NCI-H2227 treated with DMSO at 0.1 percent for 48 hours (cell line): Measurements from ENCODE around the gene SYNJ1.
A peak's percentile ranks its signal among the peaks of the same experiment; 100 is the strongest.
"Not testable (repeated sequence)": the region's sequence is repeated elsewhere in the genome, so short reads cannot be mapped to it uniquely, and the experiment has no call there.

ENCODE experiments used
- DNase-seq: peaks from one replicate; lab custom pipeline; 2025; lab: John Stamatoyannopoulos, UW

Gene SYNJ1

DNA sequence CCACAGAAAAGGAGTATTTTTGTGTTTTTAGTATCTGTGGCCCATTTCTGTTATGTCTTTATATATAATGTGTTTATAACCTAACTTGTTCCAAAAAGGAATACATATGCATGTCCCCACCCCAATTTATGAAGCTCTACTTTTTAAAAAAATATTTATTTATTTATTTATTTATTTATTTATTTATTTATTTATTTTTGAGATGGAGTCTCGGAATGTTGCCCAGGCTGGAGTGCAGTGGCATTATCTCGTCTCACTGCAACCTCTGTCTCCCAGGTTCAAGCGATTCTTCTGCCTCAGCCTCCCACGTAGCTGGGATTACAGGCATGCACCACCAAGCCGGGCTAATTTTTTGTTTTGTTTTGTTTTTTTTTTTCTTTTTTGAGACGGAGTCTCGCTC lies 32.3 kb downstream of the SYNJ1 start:
- DNase-seq = not testable (repeated sequence)

DNA sequence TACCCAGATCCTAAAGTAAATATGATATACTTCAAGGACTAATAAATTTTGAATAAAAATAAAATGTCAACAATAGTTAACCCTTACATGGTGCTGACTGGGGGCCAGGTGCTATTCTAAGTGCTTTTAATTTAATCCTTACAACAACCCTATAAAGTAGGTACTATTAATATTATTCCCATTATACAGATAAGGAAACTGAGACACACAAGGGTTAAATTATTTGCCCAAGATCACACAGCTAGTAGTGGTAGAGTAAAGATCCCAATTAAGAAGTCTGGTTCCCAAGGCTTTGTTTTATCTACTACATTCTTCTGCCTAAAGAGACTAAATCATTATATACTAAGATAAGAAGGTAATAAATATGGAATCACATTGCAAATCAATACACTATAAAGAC lies 34.2 kb downstream of the SYNJ1 start:
- no peak for DNase-seq

DNA sequence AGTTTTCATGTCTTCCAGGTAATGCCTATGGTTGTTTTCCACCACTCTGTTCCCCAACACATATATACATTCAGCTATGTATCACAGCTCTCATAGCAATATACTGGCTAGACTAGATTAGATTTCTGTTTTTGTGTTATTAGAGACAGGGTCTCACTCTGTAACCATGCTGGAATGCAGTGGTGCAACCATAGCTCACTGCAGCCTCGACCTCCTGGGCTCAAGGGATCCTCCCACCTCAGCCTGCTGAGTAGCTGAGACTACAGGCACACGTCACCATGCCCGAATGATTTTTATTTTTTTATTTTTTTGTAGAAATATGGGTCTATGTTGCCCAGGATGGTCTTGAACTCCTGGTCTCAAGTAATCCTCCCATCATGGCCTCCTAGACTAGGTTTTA lies 37.7 kb downstream of the SYNJ1 start:
- no peak for DNase-seq

DNA sequence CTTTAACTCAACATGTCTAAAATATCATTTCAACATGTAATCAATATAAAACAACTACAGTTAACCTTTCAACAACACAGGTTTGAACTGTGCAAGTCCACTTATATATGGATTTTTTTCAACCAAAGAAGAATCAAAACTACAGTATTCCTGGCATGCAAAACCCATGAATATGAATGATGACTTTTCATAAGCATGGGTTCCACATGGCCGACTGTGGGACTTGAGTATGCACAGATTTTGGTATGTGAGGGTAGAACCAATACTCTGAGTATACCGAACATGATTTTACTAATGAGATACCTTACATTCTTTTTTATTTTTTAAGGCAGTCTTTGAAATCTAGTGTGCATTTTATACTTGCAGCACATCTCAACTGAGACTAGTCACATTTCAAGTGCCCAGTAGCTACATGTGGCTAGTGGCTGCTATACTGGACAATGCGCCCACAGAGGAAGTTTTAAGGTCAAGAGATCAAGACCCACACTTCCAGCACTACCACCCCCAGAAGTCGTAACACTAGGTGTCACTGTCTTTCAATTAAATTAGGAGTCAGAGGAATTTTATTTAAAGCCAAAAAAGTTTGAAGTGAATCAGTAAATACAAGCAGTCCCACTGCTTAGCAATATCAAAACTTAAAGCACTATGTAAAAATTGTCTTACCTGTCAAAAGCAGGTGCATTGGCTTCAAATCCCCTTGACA lies 40.0 kb downstream of the SYNJ1 start:
- DNase-seq = no peak

DNA sequence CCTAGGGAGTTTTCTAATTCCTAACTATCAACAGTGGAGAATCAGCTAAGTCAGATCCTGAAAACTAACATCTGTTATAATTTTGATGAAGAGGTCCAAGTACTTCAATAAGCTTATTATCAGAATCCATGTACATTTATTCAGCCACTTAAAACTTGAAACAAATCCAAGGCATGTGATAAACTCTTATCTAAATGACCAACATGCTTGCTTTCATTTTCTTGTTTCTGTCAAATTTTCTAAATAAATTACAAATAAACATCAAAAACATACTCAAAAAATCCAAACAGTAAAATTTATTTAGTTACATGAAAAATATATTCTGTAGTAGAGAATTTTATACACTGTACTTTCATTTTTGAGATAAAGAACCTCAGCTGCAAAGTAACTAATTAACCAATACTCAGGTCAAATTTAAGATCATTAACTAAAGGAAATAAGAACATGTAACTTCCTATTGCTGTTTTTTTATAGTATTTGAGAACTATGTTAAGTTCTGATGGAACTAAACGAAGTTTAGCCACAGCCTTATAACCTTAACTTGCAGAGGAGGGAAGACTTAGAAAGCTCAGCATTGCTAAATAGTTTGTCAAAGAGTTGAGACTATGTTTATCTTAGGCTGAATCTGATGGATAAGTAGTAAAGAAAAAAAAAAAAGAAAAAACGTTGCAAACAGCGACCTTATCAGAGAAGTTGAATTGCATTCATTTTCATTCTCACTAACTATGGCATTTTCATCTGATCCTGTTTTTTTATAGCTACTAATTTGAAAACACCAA lies 44.9 kb downstream of the SYNJ1 start:
- no peak for DNase-seq

DNA sequence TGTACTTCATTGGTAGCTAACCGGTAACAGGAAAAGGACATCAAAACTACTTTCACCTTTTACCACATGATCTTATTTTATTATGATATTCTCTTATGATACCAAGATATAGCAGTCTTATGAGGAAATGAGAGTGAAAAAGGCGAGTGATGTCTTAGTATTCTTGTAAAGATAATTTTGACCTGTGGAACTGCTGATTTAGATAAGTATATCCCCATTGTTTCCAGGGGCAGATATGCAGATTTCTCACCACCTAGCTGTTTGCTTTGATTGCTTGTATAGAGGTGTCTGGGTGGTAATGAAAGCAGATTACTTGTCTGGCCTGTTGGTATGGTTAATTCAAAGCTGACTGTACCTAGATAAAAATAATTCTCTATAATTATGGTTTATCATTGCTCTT lies 53.1 kb downstream of the SYNJ1 start:
- DNase-seq = no peak

DNA sequence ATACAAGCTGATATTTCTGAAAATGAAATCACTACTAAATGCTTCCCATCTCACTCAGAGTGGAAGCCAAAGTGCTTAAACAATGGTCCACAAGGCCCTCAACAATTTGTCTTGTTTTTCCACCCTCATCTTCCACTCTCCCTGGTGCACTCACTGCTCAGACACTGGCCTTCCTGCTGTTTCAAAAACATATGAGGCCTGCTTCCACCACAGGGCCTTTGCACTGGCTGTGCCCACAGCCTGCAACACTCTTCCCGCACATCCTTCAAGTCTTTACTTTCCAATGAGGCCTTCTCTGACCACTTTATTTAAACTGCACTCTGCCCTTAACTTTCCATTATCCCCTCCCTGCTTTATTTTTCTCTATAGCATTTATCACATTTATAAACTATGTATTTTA lies 53.8 kb downstream of the SYNJ1 start:
- DNase-seq = no peak

DNA sequence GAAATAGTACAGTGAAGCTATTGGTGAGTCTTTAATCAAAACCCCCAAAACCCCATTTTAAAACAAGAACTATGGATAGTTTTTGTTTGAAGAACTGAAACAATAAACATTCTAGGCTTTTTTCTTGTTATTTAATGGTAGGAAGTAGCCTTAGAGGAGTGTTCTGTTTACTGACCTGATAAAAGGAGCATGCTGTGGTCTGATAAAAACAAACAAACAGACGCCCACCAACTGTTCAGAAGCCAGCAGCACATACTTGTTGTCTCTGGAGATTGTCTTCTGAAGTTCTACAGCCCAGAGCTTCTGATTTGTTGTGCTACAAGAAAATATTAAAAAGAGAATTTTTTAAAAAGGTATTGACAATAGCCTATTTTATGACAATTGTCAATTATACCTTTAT lies 61.6 kb downstream of the SYNJ1 start:
- DNase-seq = no peak

DNA sequence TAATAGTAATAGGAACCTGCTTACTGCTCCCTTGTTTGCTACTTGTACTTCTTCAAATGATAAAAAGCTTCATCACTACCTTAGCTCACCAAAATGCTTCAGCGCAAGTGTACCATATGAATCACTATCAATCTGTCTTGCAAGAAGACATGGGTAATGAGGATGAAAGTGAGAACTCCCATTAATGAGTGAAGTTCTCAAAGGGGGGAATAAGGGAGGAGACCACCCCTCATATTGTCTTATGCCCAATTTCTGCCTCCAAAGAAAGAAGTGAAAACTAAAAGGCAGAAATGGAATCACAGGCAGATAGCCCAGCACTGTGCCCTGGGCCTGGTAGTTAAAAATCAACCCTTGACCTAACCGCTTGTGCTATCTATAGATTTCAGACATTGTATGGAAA lies 63.7 kb downstream of the SYNJ1 start:
- DNase-seq = not testable (repeated sequence)

DNA sequence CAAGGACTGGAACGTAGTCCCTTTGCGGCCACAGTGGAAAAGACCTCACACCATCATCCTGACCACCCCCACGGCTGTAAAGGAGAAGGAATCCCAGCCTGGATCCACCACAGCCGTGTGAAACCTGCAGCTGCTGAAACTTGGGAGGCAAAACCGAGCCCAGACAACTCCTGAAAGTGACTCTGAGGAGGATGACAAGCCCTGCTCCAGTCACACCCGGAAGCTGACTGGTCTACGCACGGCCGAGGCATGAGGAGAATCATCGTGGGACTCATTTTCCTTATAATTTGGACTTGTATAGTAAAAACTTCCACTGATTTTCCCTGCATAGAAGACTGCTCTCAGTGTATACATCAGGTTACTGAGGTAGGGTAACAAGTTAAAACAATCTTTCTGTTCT lies 65.8 kb downstream of the SYNJ1 start:
- DNase-seq = not testable (repeated sequence)

DNA sequence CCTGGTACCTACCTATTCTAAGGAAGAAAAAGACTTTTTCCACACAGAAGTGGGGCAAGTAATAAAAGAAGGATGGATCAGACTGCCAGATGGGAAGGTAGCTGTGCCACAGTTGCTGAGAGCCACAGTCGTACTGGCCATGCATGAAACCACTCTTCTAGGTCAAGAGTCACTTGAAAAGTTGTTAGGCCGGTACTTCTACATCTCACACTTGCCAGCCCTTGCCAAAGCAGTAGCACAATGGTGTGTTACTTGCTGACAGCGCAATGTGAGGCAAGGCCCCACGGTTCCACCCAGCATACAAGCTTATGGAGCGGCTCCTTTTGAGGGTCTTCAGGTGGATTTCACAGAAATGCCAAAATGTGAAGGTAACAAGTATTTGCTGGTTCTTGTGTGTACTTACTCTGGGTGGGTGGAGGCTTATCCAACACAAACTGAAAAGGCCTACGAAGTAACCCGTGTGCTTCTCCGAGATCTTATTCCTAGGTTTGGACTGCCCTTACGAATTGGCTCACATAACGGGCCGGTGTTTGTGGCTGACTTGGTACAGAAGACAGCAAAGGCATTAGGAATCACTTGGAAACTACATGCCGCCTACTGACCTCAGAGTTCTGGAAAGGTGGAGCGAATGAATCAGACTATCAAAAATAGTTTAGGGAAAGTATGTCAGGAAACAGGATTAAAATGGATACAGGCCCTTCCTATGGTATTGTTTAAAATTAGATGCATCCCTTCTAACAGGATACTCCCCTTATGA lies 66.6 kb downstream of the SYNJ1 start:
- not testable (repeated sequence) for DNase-seq

DNA sequence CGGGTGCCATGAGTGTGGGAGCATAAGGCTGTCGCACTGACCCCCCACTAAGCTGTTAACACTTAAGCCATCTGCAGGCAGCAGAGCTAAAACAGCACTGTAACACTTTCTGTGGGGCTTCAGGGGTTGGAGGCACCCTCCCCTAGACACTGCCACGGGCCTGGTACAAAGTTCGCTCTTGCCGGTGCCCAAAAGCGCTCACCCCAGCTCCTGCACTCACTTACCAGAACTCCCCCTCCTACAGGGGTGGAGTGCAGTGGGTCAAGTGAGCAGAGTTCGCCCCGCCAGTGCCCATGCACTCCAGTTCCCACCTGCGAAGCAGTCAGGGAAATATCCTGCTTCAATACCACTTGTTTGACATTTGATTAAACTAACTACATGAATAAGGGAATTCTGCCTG lies 69.3 kb downstream of the SYNJ1 start:
- DNase-seq = no peak

DNA sequence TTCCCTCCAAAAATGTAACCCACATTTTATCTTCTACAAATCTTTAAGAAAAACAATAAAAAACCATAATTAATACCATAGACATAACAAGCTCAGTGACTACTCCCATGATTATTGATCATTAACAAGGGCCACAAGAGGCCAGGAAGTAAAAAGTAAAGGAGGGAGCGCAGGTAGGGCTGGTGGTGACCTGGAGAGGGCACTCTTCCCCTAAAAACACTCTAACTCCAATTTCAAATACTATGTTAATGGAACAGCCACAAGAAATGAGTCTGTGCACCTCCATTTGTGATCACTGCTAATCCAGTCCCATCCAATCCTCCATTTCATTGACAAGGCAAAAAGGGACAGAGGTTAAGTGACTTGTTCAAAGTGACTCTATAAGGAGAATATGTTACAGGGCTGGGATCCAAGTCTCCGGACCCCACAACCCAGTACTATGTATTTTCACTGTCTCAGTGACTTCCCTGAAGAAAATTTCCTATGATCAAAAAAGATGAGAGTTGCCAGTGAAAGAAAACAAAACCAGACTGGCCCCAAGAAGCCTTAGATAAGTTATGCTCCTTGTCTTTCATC lies 74.4 kb downstream of the SYNJ1 start:
- DNase-seq = peak; percentile 0

DNA sequence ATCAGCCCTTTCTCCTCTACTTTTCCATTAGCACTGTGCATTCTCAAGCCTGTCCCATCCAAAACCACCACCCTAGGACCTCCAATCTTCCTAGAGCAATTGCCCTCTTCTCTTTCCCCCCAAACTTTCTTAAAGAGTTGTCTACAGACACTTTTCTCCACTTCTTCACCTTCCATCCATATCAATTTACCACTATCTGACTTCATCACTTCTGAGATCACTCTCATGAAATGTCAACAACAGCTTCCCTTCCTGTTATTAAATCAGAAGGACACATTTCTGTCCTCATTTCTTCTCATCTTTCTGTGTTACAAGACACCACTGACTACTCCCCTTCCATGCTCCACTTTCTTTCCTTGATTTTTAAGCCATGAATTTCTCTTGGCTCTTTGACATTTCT lies 79.6 kb downstream of the SYNJ1 start:
- DNase-seq = no peak

DNA sequence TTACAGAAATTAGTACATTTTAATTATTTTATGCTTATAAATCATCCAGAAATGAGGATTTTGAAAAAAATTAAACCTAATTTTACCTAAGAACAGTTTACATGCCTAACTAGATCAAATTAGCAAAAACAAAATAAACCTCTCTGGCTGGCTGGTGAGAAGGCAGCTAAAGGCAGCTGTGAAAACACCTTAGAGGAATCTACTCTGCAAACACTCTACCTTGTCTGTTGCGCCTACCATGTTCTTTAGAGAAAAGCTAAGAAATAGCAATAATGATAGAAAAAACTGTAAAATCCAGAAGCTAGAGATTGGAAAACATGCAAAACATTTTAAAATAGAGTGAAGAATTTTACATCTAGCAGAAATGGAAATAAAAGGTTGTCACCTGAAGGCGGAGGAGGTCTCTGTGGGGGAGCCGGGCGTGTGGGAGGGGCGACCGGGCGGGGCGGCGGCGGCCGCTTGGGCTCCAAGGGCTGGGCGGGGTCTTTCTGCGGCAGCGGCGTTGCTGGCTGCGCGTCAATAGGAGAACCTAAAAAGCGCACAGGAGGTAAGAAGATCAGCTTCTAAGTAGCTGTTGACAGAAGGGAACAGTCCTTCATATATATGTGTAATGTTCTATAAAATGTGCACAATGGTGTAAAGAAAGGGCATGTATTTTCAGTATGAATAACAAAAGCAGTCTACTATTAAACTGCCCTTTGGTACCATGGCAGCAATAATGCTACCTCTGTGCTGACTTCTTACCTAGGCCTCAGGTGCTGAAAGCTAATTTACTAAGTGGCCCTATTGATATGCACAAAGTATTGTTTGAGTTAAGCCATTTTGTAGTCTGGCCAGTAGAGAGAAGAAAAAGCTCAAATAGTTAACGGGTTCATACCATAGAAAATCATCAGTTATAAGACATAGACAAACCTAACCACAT lies 82.3 kb downstream of the SYNJ1 start:
- peak; percentile 30 for DNase-seq

DNA sequence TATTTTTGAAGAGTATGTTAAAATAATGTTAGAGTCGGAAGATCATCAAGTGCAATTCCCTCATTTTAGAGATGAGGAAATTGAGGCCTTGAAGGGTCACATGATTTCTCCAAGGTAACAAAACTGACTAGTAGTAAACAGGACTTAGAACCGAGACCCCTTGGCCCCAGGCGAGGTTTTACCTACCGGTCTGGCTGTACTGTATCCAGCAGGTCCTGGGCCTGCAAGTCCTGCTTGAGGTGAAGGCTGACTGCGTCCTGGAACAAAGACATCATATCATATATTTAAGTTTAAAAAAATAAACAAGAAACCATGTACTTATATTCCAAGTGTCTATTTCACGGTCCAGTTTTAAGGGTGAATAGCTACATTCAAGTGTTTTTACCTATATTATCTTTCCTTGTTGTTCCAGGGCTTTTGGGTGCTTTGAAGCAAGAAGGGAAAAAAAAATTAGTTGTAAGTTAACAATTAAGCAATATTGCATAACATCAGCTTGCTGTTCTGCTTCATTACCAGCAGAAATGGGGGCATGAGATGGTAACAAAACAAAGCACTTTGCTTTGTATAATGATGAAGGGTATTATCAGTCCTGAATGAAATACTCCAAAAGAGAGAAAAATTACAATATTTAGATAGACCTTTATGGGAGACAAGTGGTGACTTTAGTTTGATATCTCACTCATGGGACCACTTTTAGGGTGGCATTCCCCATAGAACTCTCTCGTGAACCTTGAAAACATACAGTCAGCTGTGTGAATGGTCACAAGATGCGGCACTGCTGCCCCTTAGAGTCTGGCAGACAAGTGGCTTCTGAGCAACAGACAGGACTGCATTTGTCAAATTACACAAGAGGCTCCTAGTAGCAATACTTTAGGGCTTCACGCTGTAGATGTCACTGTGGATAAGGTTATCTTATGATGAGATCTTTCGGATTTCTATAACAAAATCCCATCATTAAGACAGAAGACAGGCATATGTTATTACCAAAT lies 85.8 kb downstream of the SYNJ1 start:
- DNase-seq = no peak

DNA sequence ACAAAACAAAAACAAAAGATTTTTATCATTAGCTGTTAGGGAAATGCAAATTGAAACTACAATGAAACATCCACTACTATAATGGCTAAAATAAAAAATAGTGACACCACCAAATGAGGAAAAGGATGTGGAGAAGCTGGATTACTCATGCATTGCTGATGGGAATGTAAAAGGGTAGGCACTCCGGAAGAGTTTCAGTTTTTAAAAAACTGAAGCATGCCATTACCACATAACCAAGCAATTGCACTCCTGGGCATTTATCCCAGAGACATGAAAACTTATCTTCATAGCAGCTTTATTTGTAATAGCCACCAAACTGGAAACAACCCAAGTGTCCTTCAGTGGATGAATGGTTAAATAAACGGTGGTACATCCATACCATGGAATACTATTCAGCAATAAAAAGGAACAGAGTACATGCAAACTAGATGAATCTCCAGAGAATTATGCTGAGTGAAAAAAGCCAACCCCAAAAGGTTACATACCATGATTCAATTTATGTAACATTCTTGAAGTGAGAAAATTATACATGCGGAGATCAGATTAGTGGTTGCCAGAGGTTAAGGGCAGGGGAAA lies 101.1 kb downstream of the SYNJ1 start:
- no peak for DNase-seq

DNA sequence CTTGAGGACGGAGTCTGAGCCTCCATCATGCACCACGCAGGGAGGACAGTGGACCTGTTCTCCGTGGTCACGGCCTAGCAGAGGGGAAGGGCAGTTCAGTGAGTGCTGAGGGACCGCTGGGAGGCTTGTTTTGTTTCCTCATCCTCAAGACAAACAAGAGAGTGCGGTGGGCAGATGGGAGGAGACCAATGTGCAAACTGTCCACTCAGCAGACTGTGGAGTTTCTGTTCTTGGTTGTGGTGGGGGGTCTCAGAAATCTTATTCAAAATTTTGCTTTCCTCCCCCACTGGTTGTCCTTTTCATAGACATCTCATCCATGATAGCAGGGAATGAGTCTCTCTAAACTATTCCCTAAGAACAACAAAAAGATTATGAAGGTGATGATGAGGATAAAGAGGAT lies 109.6 kb downstream of the SYNJ1 start:
- DNase-seq = not testable (repeated sequence)

DNA sequence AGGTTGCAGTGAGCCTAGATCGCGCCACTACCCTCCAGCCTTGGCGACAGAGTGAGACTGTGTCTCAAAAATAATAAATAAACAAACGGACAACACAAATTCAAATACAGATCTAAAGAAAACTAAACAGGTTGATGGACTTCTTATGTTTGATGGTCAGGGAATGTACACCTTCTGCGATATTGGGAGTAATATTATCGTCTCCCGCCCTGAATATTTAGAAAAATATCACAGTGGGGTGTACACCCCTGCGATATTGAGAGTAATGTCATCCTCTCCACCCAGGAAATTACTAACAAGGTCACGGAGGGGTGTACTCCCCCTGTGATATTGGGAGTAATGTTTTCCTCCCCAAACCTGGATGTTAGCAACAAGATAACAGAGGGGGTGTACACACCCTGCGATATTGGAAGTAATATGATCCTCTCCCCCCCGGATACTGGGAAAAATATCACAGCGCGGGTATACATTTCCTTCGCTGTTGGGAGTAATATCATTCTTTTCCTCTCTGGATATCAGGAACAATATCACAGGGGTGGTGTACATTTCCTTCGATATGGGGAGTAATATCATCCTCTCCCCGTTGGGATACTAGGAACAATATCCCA lies 114.3 kb downstream of the SYNJ1 start:
- DNase-seq = no peak

DNA sequence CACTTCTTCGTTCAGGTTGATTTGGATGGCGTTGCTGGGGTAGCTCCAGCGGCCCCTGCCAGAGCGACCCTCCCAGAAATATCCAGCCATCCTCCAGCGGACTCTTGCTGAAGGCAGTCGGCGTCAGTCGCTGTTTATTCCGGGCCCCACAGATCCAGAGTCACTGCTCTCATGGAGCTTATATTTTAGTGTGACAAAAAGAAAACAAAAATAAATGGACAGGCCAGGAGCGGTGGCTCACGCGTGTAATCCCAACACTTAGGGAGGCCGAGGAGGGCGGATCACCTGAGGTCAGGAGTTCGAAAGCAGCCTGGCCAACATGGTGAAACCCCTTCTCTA lies 114.8 kb downstream of the SYNJ1 start:
- DNase-seq = no peak
